Stimulated activated CD4-positive, alpha-beta T cell treated with anti-CD3 and anti-CD28 coated beads, Interleukin-15, amount 100 ng/mL, for 24 hours (primary cell): ENCODE measurements around the gene PUM2.

Experiments used
- DNase-seq: peaks from one replicate; pipeline ENCODE4 v3.0.0-alpha.2; 2020

Gene PUM2

GRCh38 chr2:20343128-20343527 is 7.5 kb downstream of the PUM2 start:
- peak; percentile 27 for DNase-seq

- no peak for DNase-seq
These were observed 11.6 kb downstream of the PUM2 start for GRCh38 chr2:20339012-20339411.

- no peak for DNase-seq
These were observed 15.9 kb downstream of the PUM2 start for GRCh38 chr2:20334605-20335203.

- no peak for DNase-seq
These were observed 16.9 kb downstream of the PUM2 start for GRCh38 chr2:20333738-20334137.

- no peak for DNase-seq
These were observed 20.5 kb downstream of the PUM2 start for GRCh38 chr2:20330192-20330591.

- DNase-seq = no peak
These were observed 23.3 kb downstream of the PUM2 start for GRCh38 chr2:20327370-20327769.

- DNase-seq = peak; percentile 57
These were observed 24.4 kb downstream of the PUM2 start for GRCh38 chr2:20326163-20326780.

- DNase-seq = no peak
These were observed 27.9 kb downstream of the PUM2 start for GRCh38 chr2:20322527-20323300.

- DNase-seq = no peak
These were observed 33.0 kb downstream of the PUM2 start for GRCh38 chr2:20317690-20318089.

- no peak for DNase-seq
These were observed 33.4 kb downstream of the PUM2 start for GRCh38 chr2:20317197-20317596.

- DNase-seq = no peak
These were observed 35.8 kb downstream of the PUM2 start for GRCh38 chr2:20314562-20315501.

- no peak for DNase-seq
These were observed 37.0 kb downstream of the PUM2 start for GRCh38 chr2:20313659-20314058.

- no peak for DNase-seq
These were observed 41.6 kb downstream of the PUM2 start for GRCh38 chr2:20309001-20309400.

- DNase-seq = no peak
These were observed 43.3 kb downstream of the PUM2 start for GRCh38 chr2:20307311-20307710.

- no peak for DNase-seq
These were observed 46.2 kb downstream of the PUM2 start for GRCh38 chr2:20304411-20304810.

- no peak for DNase-seq
These were observed 46.7 kb downstream of the PUM2 start for GRCh38 chr2:20303966-20304365.

- DNase-seq = no peak
These were observed 48.6 kb downstream of the PUM2 start for GRCh38 chr2:20302019-20302418.

- no peak for DNase-seq
These were observed 50.0 kb downstream of the PUM2 start for GRCh38 chr2:20300656-20301055.

GRCh38 chr2:20299113-20299512 is 51.5 kb downstream of the PUM2 start:
- no peak for DNase-seq

GRCh38 chr2:20294231-20294630 is 56.4 kb downstream of the PUM2 start:
- DNase-seq = no peak

- DNase-seq = no peak
These were observed 57.7 kb downstream of the PUM2 start for GRCh38 chr2:20292984-20293383.

GRCh38 chr2:20291846-20292408 is 58.7 kb downstream of the PUM2 start:
- DNase-seq = no peak

GRCh38 chr2:20291106-20291564 is 59.5 kb downstream of the PUM2 start:
- peak; percentile 24 for DNase-seq
